ENCODE measurements around the gene NEDD4. TPM values are rescaled to one million over a fixed set of nuclear protein-coding genes. Genes with fewer than 3 reads are reported as not detected.
"Not testable (repeated sequence)": the region's sequence is repeated elsewhere in the genome, so short reads cannot be mapped to it uniquely, and the experiment has no call there.

The NEDD4 gene
- total RNA-seq, 1 donor from 2014 or later: 24.1 TPM

DNA sequence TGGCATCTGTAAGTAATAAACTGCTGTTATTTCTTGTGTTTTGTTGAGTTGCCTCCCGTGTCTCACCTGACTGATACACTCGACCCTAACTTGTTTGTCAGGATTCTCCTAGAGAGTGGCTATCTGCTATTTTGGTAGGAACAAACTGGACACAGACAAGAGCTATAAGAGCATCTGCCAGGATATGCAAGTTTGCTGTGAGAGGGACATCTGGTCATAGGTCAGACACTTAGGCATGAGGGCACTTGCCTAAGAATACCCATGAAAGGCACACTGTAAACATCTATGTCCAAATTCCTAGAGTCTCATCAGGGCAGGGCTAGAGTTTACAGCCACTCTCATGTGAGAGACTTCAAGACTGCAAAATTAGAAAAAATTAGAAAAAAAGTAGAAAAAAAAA is 32.5 kb downstream of the NEDD4 start:
- Mint-ChIP-seq H3K4me1 (ENCODE audit: unreplicated experiment) (peaks cover 8% of the 10 kb centered on the region), H3K27ac (ENCODE audit: unreplicated experiment) (no peak overlapping the region), H3K4me3 (ENCODE audit: unreplicated experiment) (no peak overlapping the region), H3K27me3 (ENCODE audit: unreplicated experiment) (no peaks in the 10 kb centered on the region), H3K9me3 (ENCODE audit: unreplicated experiment) (no peaks in the 10 kb centered on the region), H3K36me3 (ENCODE audit: unreplicated experiment) (peaks cover 30% of the 10 kb centered on the region)
- no peak for DNase-seq (ENCODE audit: extremely low spot score, unreplicated experiment)
- TF ChIP-seq, protein P1, sequence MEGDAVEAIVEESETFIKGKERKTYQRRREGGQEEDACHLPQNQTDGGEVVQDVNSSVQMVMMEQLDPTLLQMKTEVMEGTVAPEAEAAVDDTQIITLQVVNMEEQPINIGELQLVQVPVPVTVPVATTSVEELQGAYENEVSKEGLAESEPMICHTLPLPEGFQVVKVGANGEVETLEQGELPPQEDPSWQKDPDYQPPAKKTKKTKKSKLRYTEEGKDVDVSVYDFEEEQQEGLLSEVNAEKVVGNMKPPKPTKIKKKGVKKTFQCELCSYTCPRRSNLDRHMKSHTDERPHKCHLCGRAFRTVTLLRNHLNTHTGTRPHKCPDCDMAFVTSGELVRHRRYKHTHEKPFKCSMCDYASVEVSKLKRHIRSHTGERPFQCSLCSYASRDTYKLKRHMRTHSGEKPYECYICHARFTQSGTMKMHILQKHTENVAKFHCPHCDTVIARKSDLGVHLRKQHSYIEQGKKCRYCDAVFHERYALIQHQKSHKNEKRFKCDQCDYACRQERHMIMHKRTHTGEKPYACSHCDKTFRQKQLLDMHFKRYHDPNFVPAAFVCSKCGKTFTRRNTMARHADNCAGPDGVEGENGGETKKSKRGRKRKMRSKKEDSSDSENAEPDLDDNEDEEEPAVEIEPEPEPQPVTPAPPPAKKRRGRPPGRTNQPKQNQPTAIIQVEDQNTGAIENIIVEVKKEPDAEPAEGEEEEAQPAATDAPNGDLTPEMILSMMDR (IDR thresholded peaks at IDR 0.05): no peak

DNA sequence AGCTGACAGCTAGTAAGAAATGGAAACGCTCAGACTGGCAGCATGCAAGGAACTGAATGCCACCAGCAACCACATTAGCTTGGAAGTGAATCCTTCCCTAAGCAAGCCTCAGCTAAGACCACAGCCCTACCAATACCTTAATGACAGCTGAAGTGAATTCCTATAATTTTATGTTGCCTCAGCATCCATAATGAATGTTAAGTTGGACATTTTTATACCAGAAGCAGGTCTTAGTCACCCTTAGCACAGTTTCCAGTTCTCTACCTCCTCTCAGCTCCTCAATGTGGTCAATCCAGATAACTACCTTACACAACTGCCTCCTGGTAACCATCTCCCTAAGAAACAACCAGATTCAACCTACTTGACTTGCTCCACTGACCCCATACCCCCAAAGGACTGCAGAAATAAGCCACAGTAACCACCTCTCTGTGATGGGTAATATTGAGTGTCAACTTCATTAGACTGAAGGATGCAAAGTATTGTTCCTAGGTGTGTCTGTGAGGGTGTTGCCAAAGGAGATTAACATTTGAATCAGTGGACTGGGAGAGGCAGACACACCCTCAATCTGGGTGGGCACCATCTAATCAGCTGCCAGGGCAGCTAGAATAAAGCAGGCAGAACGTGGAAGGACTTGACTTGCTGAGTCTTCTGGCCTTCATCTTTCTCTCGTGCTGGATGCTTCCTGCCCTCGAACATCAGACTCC is 33.5 kb downstream of the NEDD4 start:
- Mint-ChIP-seq H3K36me3 (ENCODE audit: unreplicated experiment) (peaks cover 22% of the 10 kb centered on the region), H3K27ac (ENCODE audit: unreplicated experiment) (no peak overlapping the region), H3K27me3 (ENCODE audit: unreplicated experiment) (no peaks in the 10 kb centered on the region), H3K4me3 (ENCODE audit: unreplicated experiment) (no peak overlapping the region), H3K9me3 (ENCODE audit: unreplicated experiment) (no peaks in the 10 kb centered on the region), H3K4me1 (ENCODE audit: unreplicated experiment) (peaks cover 8% of the 10 kb centered on the region)
- TF ChIP-seq, protein P1 (IDR thresholded peaks at IDR 0.05): no peak
- no peak for DNase-seq (ENCODE audit: extremely low spot score, unreplicated experiment)

DNA sequence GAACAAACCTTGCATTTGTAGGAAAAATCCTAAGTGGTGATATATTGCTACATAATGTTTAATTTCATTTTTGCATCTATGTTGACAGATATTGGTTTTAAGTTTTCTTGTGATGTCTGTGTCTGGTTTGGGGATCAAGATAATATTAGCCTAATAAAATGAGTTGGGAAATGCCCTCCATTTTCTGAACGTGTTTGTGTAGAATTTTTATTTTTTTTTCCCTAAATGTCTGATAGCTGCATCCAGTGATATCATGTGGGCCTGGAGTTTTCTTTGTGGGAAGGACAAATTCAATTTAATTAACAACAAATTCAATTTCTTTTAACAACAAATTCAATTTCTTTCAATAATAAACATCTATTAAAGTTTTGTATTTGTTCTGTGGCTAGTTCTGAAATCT is 35.1 kb downstream of the NEDD4 start:
- H3K36me3 Mint-ChIP-seq (ENCODE audit: unreplicated experiment): peaks cover 10% of the 10 kb centered on the region
- DNase-seq (ENCODE audit: extremely low spot score, unreplicated experiment): no peak
- H3K4me1 Mint-ChIP-seq (ENCODE audit: unreplicated experiment): peaks cover 8% of the 10 kb centered on the region
- H3K27me3 Mint-ChIP-seq (ENCODE audit: unreplicated experiment): no peaks in the 10 kb centered on the region
- peak overlapping the region; percentile 58 for H3K27ac Mint-ChIP-seq (ENCODE audit: unreplicated experiment)
- TF ChIP-seq, protein P1 (IDR thresholded peaks at IDR 0.05): no peak
- H3K4me3 Mint-ChIP-seq (ENCODE audit: unreplicated experiment): peak overlapping the region; percentile 53
- H3K9me3 Mint-ChIP-seq (ENCODE audit: unreplicated experiment): no peaks in the 10 kb centered on the region

DNA sequence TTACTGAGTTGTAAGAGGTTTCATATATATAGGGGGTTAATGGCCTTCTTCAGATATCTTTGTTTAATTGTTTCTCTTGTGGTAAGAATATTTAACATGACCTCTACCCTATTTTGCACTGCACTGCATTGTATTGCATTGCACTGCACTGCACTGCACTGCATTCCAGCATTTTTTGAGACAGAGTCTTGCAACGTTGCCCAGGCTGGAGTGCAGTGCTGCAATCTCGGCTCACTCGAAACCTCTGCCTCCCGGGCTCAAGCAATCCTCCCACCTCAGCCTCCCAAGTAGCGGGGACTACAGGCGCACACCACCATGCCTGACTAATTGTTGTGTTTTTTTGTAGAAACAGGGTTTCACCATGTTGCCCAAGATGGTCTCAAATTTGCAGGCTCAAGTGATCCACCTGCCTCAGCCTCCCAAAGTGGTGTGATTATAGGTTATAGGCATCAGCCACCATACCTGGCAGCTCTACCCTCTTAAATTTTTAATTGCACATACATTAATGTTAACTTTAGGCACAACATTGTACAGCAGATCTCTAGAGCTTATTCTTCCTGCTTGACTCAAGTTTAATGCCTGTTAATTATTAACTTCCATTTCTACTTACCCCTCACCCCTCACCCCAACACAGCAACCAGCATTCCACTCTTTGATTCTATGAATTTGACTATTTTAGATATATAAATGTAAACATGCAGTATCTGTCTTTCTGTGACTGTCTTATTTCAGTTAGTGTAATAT is 38.4 kb downstream of the NEDD4 start:
- peaks cover 7% of the 10 kb centered on the region for H3K4me1 Mint-ChIP-seq (ENCODE audit: unreplicated experiment)
- H3K27ac Mint-ChIP-seq (ENCODE audit: unreplicated experiment): no peak overlapping the region
- H3K27me3 Mint-ChIP-seq (ENCODE audit: unreplicated experiment): no peaks in the 10 kb centered on the region
- H3K4me3 Mint-ChIP-seq (ENCODE audit: unreplicated experiment): no peak overlapping the region
- no peak for DNase-seq (ENCODE audit: extremely low spot score, unreplicated experiment)
- H3K9me3 Mint-ChIP-seq (ENCODE audit: unreplicated experiment): no peaks in the 10 kb centered on the region
- H3K36me3 Mint-ChIP-seq (ENCODE audit: unreplicated experiment): peaks cover 14% of the 10 kb centered on the region
- TF ChIP-seq, protein P1 (IDR thresholded peaks at IDR 0.05): no peak

DNA sequence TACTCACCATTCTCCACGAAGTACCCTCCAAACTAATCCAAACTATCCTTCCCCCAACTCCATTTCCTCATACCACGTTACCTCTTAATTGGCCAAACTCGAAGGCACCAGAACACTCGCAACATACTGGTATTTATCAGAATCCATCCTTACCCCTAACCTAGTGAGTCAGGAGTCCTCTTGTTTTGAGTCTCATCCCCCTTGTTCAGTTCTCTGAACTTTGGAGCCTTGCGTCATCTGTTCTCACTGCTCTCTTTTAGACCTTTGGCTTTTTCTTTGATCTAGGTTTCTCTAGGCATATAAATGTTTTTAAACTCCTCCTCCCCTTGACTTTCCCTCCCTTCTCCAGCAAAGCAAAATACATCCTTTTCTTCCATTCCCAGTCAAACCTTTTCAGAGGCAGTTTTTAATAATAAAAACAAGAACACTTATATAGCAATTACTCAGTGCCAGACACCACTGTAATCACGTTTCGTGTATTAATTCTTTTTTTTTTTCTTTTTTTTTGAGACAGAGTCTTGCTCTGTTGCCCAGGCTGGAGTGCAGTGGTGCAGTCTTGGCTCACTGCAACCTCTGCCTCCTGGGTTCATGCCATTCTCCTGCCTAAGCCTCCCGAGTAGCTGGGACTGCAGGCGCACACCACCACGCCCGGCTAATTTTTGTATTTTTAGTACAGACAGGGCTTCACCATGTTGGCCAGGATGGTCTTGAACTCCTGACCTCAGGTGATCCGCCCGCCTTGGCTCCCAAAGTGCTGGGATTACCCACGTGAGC is 40.7 kb downstream of the NEDD4 start:
- not testable (repeated sequence) for H3K27ac Mint-ChIP-seq (ENCODE audit: unreplicated experiment); H3K9me3 Mint-ChIP-seq (ENCODE audit: unreplicated experiment); H3K4me1 Mint-ChIP-seq (ENCODE audit: unreplicated experiment); H3K4me3 Mint-ChIP-seq (ENCODE audit: unreplicated experiment); DNase-seq (ENCODE audit: extremely low spot score, unreplicated experiment); H3K27me3 Mint-ChIP-seq (ENCODE audit: unreplicated experiment)
- H3K36me3 Mint-ChIP-seq (ENCODE audit: unreplicated experiment): peaks cover 21% of the 10 kb centered on the region

DNA sequence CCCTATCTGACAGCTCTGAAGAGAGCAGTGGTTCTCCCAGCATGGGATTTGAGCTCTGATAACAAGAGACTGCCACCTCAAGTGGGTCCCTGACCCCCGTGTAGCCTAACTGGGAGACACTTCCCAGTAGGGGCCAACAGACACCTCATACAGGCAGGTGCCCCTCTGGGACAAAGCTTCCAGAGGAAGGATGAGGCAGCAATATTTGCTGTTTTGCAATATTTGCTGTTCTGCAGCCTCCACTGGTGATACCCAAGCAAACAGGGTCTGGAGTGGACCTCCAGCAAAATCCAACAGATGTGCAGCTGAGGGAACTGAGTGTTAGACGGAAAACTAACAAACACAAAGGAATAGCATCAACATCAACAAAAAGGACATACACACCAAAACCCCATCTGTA is 48.8 kb downstream of the NEDD4 start:
- not testable (repeated sequence) for H3K4me3 Mint-ChIP-seq (ENCODE audit: unreplicated experiment); H3K4me1 Mint-ChIP-seq (ENCODE audit: unreplicated experiment); H3K27me3 Mint-ChIP-seq (ENCODE audit: unreplicated experiment); H3K27ac Mint-ChIP-seq (ENCODE audit: unreplicated experiment); DNase-seq (ENCODE audit: extremely low spot score, unreplicated experiment)
- Mint-ChIP-seq H3K36me3 (ENCODE audit: unreplicated experiment) (peaks cover 47% of the 10 kb centered on the region), H3K9me3 (ENCODE audit: unreplicated experiment) (peaks cover 13% of the 10 kb centered on the region)

Data from osteocyte (in vitro differentiated cells).